ENCODE measurements around the gene NME7. TPM values are rescaled to one million over a fixed set of nuclear protein-coding genes. Genes with fewer than 3 reads are reported as not detected.
"Not testable (repeated sequence)": the region's sequence is repeated elsewhere in the genome, so short reads cannot be mapped to it uniquely, and the experiment has no call there.

The NME7 gene
- total RNA-seq, 1 experiment from 2014 or later: 34.2 TPM

GRCh38 chr1:169186106-169186505, 181.5 kb downstream of the NME7 start:
- ChIA-PET POLR2A (ENCODE audit: low non-redundant PET) (no interaction called here), CTCF (no interaction called here)

GRCh38 chr1:169184812-169185211, 182.8 kb downstream of the NME7 start:
- ChIA-PET CTCF (no interaction called here), POLR2A (ENCODE audit: low non-redundant PET) (no interaction called here)
- intact Hi-C loops (cut with micrococcal nuclease; ENCODE audit: unreplicated experiment): no loop called here
- no peak overlapping the region for H3K27ac ChIP-seq (ENCODE audit: low read depth, low read length, poor library complexity, severe bottlenecking)
- TF ChIP-seq CTCF (conservative IDR thresholded peaks at IDR 0.05; ENCODE audit: low read depth, low read length) (no peak), EZH2 (IDR thresholded peaks at IDR 0.05; ENCODE audit: borderline replicate concordance, low read depth, low read length, poor library complexity, severe bottlenecking) (no peak)
- DNase-seq (ENCODE audit: low spot score): no peak
- no TSS peak for BruUV-seq (replicated peaks)
- H3K27me3 ChIP-seq (replicated peaks; ENCODE audit: insufficient read depth, low read depth, low read length, poor library complexity): no peaks in the 10 kb centered on the region
- no peak overlapping the region for H3K4me3 ChIP-seq (ENCODE audit: low read depth, low read length, poor library complexity, severe bottlenecking)
- H3K36me3 ChIP-seq (ENCODE audit: insufficient read depth, low read length, poor library complexity, severe bottlenecking): no peaks in the 10 kb centered on the region
- no peaks in the 10 kb centered on the region for H3K9me3 ChIP-seq (ENCODE audit: low read depth, low read length, poor library complexity, severe bottlenecking)
- H3K4me1 ChIP-seq (ENCODE audit: insufficient read depth, low read length, poor library complexity, severe bottlenecking): no peaks in the 10 kb centered on the region

More at GRCh38 chr1:169186106-169186505, 181.5 kb downstream of the NME7 start:
- H3K4me3 ChIP-seq (ENCODE audit: low read depth, low read length, poor library complexity, severe bottlenecking): no peak overlapping the region
- no peak for DNase-seq (ENCODE audit: low spot score)
- intact Hi-C loops (cut with micrococcal nuclease; ENCODE audit: unreplicated experiment): no loop called here
- H3K9me3 ChIP-seq (ENCODE audit: low read depth, low read length, poor library complexity, severe bottlenecking): no peaks in the 10 kb centered on the region
- no peaks in the 10 kb centered on the region for H3K27me3 ChIP-seq (replicated peaks; ENCODE audit: insufficient read depth, low read depth, low read length, poor library complexity)
- H3K27ac ChIP-seq (ENCODE audit: low read depth, low read length, poor library complexity, severe bottlenecking): no peak overlapping the region
- no peaks in the 10 kb centered on the region for H3K4me1 ChIP-seq (ENCODE audit: insufficient read depth, low read length, poor library complexity, severe bottlenecking)
- no TSS peak for BruUV-seq (replicated peaks)
- TF ChIP-seq EZH2 (IDR thresholded peaks at IDR 0.05; ENCODE audit: borderline replicate concordance, low read depth, low read length, poor library complexity, severe bottlenecking) (no peak), CTCF (conservative IDR thresholded peaks at IDR 0.05; ENCODE audit: low read depth, low read length) (no peak)
- no peaks in the 10 kb centered on the region for H3K36me3 ChIP-seq (ENCODE audit: insufficient read depth, low read length, poor library complexity, severe bottlenecking)

- TF ChIP-seq EZH2 (IDR thresholded peaks at IDR 0.05; ENCODE audit: borderline replicate concordance, low read depth, low read length, poor library complexity, severe bottlenecking) (no peak), CTCF (conservative IDR thresholded peaks at IDR 0.05; ENCODE audit: low read depth, low read length) (no peak)
- Histone ChIP-seq H3K27ac (ENCODE audit: low read depth, low read length, poor library complexity, severe bottlenecking) (no peak overlapping the region), H3K27me3 (replicated peaks; ENCODE audit: insufficient read depth, low read depth, low read length, poor library complexity) (no peaks in the 10 kb centered on the region), H3K9me3 (ENCODE audit: low read depth, low read length, poor library complexity, severe bottlenecking) (no peaks in the 10 kb centered on the region), H3K4me3 (ENCODE audit: low read depth, low read length, poor library complexity, severe bottlenecking) (no peak overlapping the region), H3K36me3 (ENCODE audit: insufficient read depth, low read length, poor library complexity, severe bottlenecking) (no peaks in the 10 kb centered on the region), H3K4me1 (ENCODE audit: insufficient read depth, low read length, poor library complexity, severe bottlenecking) (no peaks in the 10 kb centered on the region)
- intact Hi-C loops (cut with micrococcal nuclease; ENCODE audit: unreplicated experiment): no loop called here
- no TSS peak for BruUV-seq (replicated peaks)
- no peak for DNase-seq (ENCODE audit: low spot score)
- CTCF ChIA-PET: no interaction called here
- POLR2A ChIA-PET (ENCODE audit: low non-redundant PET): no interaction called here
Observed at GRCh38 chr1:169180174-169180573, 187.4 kb downstream of the NME7 start.

GRCh38 chr1:169179431-169179830, 188.2 kb downstream of the NME7 start:
- H3K36me3 ChIP-seq (ENCODE audit: insufficient read depth, low read length, poor library complexity, severe bottlenecking); DNase-seq (ENCODE audit: low spot score); intact Hi-C loops (cut with micrococcal nuclease; ENCODE audit: unreplicated experiment); H3K9me3 ChIP-seq (ENCODE audit: low read depth, low read length, poor library complexity, severe bottlenecking); H3K27me3 ChIP-seq (replicated peaks; ENCODE audit: insufficient read depth, low read depth, low read length, poor library complexity); POLR2A ChIA-PET (ENCODE audit: low non-redundant PET); H3K27ac ChIP-seq (ENCODE audit: low read depth, low read length, poor library complexity, severe bottlenecking); H3K4me3 ChIP-seq (ENCODE audit: low read depth, low read length, poor library complexity, severe bottlenecking); CTCF ChIA-PET; BruUV-seq (replicated peaks); H3K4me1 ChIP-seq (ENCODE audit: insufficient read depth, low read length, poor library complexity, severe bottlenecking): not testable (repeated sequence)

Data from A673 (cell line).